ENCODE data around the gene C16orf78.
"Not testable (repeated sequence)": the region's sequence is repeated elsewhere in the genome, so short reads cannot be mapped to it uniquely, and the experiment has no call there.

Gene C16orf78

DNA sequence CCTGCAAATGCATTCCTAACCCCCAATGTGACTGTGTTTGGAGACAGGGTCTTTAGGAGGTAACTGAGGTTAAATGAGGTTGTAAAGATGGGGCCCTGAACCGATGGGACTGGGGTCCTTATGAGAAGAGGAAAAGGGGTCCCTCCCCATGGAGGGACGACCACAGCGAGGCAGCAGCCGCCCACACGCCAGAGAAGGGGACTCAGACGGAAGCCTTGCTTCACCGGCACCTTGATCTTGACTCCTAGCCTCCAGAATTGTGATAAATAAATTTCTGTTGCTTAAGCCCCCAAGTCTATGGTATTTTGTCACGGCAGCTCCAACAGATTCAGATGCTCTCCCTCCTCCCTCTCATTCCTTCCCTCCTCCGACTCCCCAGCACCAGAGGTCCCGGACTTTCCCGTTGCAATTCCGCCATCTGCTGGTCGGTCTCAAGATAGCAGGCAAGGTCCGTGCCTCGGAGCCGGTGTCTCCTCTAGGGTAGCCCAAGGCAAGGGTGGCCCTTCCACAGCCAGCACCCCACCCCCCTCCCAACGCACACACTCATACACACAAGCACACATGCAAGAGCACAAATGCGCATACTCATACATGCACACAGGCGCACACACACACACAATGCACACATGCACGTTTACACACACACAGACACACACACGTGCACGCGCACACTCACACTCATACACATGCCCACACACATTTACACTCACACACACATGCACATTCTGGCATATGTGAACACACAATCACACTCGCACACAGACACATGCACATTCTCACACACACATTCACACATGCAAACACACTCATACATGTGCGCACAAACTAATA is 23.1 kb upstream of the C16orf78 start:
- DNase-seq: no peak

DNA sequence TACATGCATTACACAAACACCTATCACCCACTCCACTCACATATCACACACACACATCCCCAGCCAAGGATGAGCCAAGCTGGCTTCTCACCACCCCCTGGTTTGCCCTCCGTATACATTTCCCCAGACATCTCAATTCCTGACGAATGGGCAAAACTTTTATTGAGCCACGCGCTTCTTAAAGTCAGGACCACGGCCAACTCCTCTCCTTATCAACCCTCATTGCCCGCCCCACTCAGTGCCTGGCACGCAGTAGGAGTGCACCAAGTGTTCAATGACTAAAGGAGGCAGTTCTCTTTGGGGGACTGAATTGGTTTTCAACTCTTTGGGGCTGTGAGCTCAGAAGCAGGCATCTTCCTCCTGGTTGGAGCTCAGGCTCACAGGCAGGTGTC is 22.5 kb upstream of the C16orf78 start:
- DNase-seq: no peak

- DNase-seq: peak; percentile 64
Measured at GRCh38 chr16:49352892-49353291, 20.7 kb upstream of the C16orf78 start.

DNA sequence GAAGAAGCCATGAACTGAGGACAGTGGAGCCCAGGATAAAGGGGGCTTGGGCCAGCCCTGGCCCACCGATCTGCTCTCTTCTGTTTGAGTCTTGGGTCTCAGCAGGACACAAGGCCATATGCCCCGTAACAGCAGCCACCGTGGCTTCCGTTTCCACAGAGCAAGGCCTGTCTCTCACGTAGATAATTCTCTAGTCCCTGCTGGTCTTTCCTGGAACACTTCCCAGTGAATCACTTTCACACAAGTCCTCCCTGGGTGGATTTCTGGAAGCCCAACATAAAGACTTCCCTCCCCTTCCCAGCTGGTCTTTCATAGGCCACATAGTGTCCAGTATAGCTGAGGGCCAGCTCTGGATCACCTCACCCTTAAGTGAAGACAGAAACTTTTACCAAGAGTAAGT is 19.9 kb upstream of the C16orf78 start:
- no peak for DNase-seq

GRCh38 chr16:49354101-49354500 is 19.5 kb upstream of the C16orf78 start:
- DNase-seq: no peak

GRCh38 chr16:49354991-49355390 is 18.6 kb upstream of the C16orf78 start:
- no peak for DNase-seq

DNA sequence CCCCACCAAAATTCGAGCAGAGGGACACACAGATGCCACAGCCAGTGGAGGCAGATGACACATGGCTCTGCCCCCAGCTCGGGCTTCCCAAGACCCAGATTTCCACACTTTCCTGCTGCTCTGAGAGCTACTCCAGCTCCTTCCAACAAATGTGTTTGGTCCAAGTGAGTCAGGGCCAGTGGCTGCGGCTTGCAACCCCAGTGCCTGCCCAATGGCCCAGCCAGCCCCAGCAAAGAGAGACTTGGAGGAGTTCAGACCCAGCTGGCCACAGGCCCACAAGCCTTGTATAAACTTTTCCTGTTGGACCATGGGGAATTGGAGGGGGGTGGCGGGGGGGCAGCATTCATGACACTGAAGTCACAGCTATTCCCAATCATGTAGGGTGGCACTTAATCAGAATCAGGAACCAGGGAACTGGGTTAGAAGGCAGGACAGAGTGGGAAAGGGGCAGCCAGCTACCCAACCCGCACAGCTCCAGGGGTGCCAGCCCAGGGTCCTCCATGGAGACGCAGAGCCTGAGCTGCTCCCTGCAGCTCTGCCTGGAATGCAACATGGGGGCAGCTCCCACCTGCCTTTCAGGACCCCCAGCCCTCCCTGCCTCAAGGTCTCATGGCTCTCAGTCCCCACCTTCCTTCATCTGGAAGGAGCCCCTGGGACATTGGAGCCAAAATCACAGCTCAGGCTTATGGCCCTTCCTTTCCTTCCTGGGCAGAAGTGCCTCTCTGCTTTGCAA is 17.5 kb upstream of the C16orf78 start:
- DNase-seq: no peak

DNA sequence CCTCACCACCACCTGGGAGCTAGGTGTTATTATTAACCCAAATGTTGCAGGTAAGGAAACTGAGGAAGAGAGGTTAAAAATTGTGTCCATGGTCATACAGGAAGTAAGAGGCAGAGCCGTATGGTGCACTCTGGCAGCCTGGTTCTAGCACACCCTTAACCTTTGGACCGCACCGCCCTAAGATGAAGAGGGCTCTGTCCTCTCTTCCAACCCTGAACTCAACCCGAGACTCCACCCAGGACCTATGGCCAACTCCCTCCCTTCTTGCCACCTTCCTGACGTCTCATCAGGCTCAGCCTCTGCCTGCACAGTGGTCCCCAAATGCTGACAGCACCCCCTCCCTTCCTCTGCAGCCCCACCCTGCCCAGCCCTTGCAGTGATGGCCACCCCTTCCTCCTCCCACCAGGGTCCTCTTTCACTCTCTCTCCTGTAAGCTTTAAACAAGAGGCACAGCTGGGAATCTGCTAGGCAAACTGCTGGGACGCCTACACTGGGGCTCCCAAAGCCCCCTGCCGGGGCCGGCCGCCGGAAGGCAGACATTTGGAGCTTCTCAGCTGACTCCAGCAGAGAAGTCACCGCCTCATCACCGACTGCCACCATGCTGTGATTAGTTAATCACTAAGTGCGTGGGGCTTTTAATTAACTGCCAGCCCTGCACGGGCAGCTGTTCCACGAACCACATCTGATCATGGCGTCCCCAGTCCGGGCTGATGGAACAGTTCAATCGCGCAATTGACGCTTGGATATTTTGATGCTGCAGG is 16.7 kb upstream of the C16orf78 start:
- DNase-seq: no peak

DNA sequence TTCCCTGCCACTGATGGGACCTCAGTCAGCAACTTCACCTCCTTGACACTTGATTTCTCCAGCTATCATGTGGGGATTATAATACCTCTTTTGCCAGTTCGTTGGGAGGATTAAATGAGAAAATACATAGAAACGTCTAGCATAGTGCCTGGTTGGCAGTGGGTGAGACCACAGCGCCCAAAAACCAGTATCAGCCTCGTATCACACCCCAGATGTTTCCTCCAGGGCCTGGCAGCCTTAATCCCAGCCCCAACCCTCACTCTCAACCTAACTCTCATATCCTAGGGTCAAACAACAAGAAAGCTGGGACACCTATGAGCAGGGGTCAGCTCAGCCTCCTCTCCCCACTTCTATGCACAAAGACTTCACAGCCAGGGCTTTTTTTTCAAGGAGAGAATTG is 14.0 kb upstream of the C16orf78 start:
- no peak for DNase-seq

GRCh38 chr16:49361731-49362130 is 11.9 kb upstream of the C16orf78 start:
- not testable (repeated sequence) for DNase-seq

DNA sequence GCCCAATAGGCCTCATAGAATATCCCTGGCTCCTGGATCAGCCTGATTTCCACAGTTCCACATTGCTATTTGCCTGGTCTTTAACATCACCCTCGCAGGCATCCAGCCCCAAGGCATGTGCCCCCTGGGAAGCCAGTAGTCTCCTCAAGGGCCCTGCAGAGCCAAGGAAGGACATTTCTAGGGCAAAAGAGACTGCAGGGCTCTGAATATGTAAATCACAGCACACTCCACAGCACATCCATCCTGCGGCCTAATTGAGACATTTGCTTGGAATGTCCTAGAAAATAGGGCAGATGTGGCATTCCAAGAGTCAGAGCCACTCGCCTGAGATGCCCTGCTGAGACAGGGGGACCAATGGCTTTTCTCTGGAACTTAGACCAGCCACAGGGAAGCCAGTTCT is 11.4 kb upstream of the C16orf78 start:
- DNase-seq: no peak

DNA sequence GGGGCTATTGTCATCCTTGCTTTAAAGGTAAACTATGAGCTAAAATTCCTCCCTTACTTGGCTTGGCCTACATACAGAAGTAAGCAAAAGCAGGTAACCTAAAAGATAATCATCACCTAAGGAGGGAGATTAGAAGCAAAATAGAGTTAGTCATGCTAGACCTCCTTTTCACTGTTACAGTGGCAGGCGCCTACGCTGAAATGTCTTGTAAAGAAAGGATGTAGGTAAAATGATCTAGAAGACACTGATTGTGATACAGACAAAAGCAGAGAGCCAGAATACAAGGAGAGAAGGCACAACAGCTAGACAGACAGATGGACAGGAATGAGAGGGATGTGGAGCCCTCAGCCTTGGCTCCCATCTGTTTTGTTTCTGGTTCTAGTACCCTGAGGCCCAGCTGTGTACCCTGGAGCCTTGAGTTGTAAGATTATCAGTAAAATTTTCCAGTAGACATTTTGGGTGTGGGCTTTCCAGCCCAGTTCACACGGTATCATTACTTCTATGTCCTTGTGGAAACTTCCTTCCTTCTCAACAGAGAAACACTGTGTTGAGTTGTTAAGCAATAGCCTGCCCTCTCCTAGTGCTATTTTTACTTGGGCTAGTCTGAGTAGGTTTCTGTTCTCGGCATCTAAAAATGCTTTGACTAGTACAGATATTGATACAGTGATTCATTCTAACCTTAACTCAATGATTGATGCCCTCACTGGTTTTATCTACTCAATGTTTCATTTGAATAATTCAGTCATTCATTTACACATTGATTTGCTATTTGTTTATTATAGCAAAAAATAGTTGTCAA is 7.7 kb upstream of the C16orf78 start:
- DNase-seq: peak; percentile 83

DNA sequence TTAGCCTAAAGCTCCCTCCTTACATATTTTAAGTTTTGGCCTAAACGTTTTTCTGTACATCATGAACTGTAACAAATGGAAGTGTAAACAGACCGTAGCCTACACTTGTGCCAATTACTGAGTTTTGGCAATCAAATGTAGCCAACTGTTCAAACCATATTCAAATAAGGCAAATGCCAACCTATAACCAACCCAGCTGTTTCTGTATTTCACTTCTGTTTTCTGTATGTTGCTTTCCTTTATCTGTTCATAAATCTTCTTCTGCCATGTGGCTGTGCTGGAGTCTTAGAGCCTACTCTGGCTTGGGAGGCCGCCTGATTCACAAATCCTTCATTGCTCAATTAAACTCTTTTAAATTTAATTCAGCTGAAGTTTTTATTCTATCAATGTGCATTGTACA is 6.9 kb upstream of the C16orf78 start:
- DNase-seq: peak; percentile 89

GRCh38 chr16:49369651-49370611 is 3.7 kb upstream of the C16orf78 start:
- no peak for DNase-seq

GRCh38 chr16:49376206-49376605 is 2.6 kb downstream of the C16orf78 start:
- no peak for DNase-seq

DNA sequence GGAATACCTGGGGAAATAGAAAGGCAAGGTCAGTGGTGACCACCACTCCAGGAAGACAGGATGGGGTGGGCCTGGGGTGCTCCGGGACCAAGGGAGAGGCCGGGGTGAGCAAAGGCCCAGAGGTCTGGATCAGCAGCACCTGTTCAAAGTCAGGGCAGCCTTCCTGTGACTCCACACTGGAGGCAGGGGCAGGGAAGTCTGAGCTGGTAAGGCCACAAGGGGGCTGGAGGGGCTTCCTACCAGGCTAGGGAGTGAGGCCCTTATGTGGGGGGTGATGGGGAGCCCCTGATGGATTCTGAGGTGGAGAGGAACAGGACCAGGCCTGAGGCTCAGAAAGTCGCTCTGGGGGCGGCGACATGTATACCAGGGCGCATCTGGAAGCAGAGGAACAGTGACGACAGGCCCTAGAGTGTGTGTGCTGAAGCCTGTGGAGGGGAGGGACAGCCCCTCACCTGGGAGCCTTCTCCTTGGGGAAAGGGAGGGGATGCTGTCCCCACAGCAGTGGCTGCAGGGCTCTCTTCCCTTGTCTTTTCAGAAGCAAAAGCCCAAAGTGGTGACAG is 3.7 kb downstream of the C16orf78 start:
- DNase-seq: no peak

DNA sequence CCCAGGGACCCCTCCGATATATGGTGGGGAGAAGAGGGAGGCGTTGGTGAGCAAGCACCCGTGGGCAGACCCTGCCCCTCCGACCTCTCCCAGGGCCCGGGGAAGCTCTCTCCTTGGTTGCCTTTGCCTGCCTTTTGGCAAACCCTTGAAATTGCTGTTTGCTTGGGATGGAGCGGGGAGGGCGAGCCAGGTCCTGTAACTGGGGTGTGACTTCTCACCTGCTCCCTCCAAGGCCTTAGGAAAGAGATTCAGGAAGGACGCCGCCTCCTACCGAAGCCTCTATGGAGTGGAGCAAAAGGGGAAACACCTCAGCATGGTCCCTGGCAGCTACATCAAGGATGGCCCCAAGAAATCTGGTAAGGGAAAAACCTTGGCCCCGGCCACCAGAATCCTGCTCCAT is 4.6 kb downstream of the C16orf78 start:
- DNase-seq: no peak

DNA sequence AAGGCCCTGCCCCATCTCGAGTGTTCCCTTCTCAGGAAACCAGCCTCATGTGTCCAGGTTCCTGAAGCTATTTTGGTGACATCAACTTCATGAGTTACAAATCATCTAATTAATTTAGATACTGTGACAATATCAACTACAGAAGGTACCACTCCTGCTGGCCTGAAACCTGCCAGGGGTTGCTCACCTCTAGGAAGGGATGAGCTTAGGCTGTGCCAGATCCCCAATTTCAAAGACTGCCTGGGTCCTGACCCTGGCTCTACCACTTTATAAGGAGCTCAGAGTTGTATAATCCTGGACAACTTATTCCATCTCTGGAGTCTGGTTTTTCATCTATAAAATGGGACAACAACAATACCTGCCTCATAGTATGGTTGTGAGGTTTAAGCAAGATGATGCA is 5.2 kb downstream of the C16orf78 start:
- DNase-seq: no peak

- DNase-seq: peak; percentile 5
Measured at GRCh38 chr16:49382916-49383315, 9.3 kb downstream of the C16orf78 start.

DNA sequence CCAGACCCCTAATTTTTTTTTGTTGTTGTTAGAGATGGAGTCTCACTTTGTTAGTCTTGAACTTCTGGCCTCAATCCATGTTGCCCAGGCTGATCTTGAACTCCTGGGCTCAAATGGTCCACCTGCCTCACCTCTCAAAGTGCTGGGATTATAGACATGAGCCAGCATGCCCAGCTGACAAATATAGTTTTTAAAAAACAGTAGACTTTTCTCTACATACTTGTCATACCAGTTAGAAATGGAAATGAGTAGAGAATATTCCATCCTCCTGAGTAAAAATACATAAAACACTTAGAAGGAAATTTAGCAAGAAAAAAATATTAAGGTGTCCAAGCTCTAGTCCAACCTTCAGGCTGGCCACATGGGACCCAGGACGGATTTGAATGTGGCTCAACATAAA is 21.4 kb downstream of the C16orf78 start:
- no peak for DNase-seq

GRCh38 chr16:49396206-49396720 is 22.7 kb downstream of the C16orf78 start:
- DNase-seq: no peak

Measured in DMS 273 treated with DMSO at 0.1 percent for 48 hours (cell line).